HEK293T (cell line): ENCODE results near the gene EML4.
"Not testable (repeated sequence)": the region's sequence is repeated elsewhere in the genome, so short reads cannot be mapped to it uniquely, and the experiment has no call there.

Experiments
- CTCF ChIA-PET: fragments of 350-600 bp; formaldehyde crosslinking; extraction: SDS; loops from one replicate; lab custom pipeline; 2021; ENCODE audit warnings: antibody characterized with exemption, inconsistent platforms; lab: Yijun Ruan, JAX
- POLR2A ChIA-PET: fragments of 350-600 bp; formaldehyde crosslinking; extraction: SDS; loops from one replicate; lab custom pipeline; 2020; ENCODE audit warnings: antibody characterized with exemption, inconsistent platforms; lab: Yijun Ruan, JAX
- DNase-seq: peaks from one replicate; pipeline ENCODE4 v3.0.0; 2012; ENCODE audit warnings: mixed read lengths; ENCODE audit errors: extremely low spot score
- ARNT ChIP-seq: fragments of 450-650 bp; IDR thresholded peaks from 2 replicates; pipeline ENCODE4 v1.6.1; 2017; ENCODE audit warnings: mild to moderate bottlenecking
- BHLHE40 ChIP-seq: fragments of 450-650 bp; IDR thresholded peaks from 2 replicates; pipeline ENCODE4 v1.6.1; 2016; ENCODE audit warnings: mild to moderate bottlenecking, moderate library complexity, borderline replicate concordance
- CTBP1 ChIP-seq: fragments of 450-650 bp; IDR thresholded peaks from 2 replicates; pipeline ENCODE4 v1.6.1; 2016; ENCODE audit warnings: borderline replicate concordance
- ELF4 ChIP-seq: fragments of 450-650 bp; IDR thresholded peaks from 2 replicates; pipeline ENCODE4 v1.6.1; 2017; ENCODE audit warnings: antibody characterized with exemption
- FOXA1 ChIP-seq: fragments of 450-650 bp; IDR thresholded peaks from 2 replicates; pipeline ENCODE4 v1.6.1; 2016; ENCODE audit warnings: mild to moderate bottlenecking
- FOXK2 ChIP-seq: fragments of 450-650 bp; IDR thresholded peaks from 2 replicates; pipeline ENCODE4 v1.6.1; 2016; ENCODE audit warnings: mild to moderate bottlenecking
- FOXM1 ChIP-seq: fragments of 450-650 bp; IDR thresholded peaks from 2 replicates; pipeline ENCODE4 v1.6.1; 2017; ENCODE audit warnings: mild to moderate bottlenecking, borderline replicate concordance
- HDGF ChIP-seq: fragments of 450-650 bp; IDR thresholded peaks from 2 replicates; pipeline ENCODE4 v1.6.1; 2017; ENCODE audit warnings: antibody characterized with exemption, borderline replicate concordance
- L3MBTL2 ChIP-seq: fragments of 450-650 bp; conservative IDR thresholded peaks from 2 replicates; pipeline ENCODE4 v1.6.1; 2016; ENCODE audit warnings: mild to moderate bottlenecking
- LEF1 ChIP-seq: fragments of 450-650 bp; IDR thresholded peaks from 2 replicates; pipeline ENCODE4 v1.6.1; 2017; ENCODE audit warnings: mild to moderate bottlenecking, borderline replicate concordance
- NFRKB ChIP-seq: fragments of 450-650 bp; IDR thresholded peaks from 2 replicates; pipeline ENCODE4 v1.6.1; 2016; ENCODE audit warnings: mild to moderate bottlenecking, moderate library complexity
- PKNOX1 ChIP-seq: fragments of 450-650 bp; IDR thresholded peaks from 2 replicates; pipeline ENCODE4 v1.6.1; 2016
- SP1 ChIP-seq: fragments of 450-650 bp; IDR thresholded peaks from 2 replicates; pipeline ENCODE4 v1.6.1; 2017
- SUZ12 ChIP-seq: fragments of 450-650 bp; IDR thresholded peaks from 2 replicates; pipeline ENCODE4 v1.6.1; 2016; ENCODE audit warnings: mild to moderate bottlenecking
- TARDBP ChIP-seq: fragments of 450-650 bp; IDR thresholded peaks from 2 replicates; pipeline ENCODE4 v1.6.1; 2016
- ZNF384 ChIP-seq: fragments of 450-650 bp; IDR thresholded peaks from 2 replicates; pipeline ENCODE4 v1.6.1; 2016

Gene EML4

GRCh38 chr2:42169100-42169873 is at the start of gene EML4:
EML4 (plus strand) TSS chr2:42169353; CDS start chr2:42169612, 259 bp downstream.
- ChIA-PET CTCF (no interaction called here), POLR2A (interaction anchor here (0.7 to 1.2 kb wide), 3 partner anchors 27 to 78 kb away, joined by 3 to 9 read pairs (median 3); no protein-coding TSS in a partner anchor)
- peak; percentile 96 for DNase-seq
- TF ChIP-seq NFRKB (no peak), L3MBTL2 (peak; percentile 93), FOXM1 (no peak), LEF1 (no peak), CTBP1 (no peak), ELF4 (no peak), HDGF (no peak), ZNF384 (no peak), ARNT (no peak), BHLHE40 (no peak), SP1 (0 out of 2 replicates have a peak, but pooled peaks have one; percentile 31)

- no peak for DNase-seq
- ChIA-PET CTCF (no interaction called here), POLR2A (interaction anchor here (1.2 kb wide), 1 partner anchor 10 kb away, joined by 4 read pairs; no protein-coding TSS in a partner anchor)
- TF ChIP-seq CTBP1 (no peak), FOXA1 (no peak), ARNT (no peak), HDGF (no peak), BHLHE40 (no peak)
Observed at GRCh38 chr2:42123426-42123825, 45.7 kb upstream of the EML4 start.

- no peak for TF ChIP-seq L3MBTL2
- TF ChIP-seq FOXM1 = no peak
- no peak for TF ChIP-seq FOXA1
- no peak for TF ChIP-seq SP1
- no peak for TF ChIP-seq SUZ12
- TF ChIP-seq BHLHE40 = no peak
- no peak for TF ChIP-seq CTBP1
- no peak for TF ChIP-seq ARNT
- TF ChIP-seq ZNF384 = no peak
- no peak for TF ChIP-seq FOXK2
- TF ChIP-seq PKNOX1 = no peak
- no peak for TF ChIP-seq HDGF
- no peak for TF ChIP-seq ELF4
- no peak for TF ChIP-seq TARDBP
- TF ChIP-seq LEF1 = no peak
- TF ChIP-seq NFRKB = no peak
- ChIA-PET POLR2A (no interaction called here), CTCF (no interaction called here)
- DNase-seq = no peak
Observed at GRCh38 chr2:42124011-42124785, 45.0 kb upstream of the EML4 start.

GRCh38 chr2:42125841-42126594 is 43.1 kb upstream of the EML4 start:
- CTCF ChIA-PET = interaction anchor here (1.1 kb wide), 1 partner anchor 70 kb away, joined by 3 read pairs; no protein-coding TSS in a partner anchor
- POLR2A ChIA-PET = interaction anchor here (0.9 kb wide), 2 partner anchors 15 to 17 kb away, joined by 3 read pairs; no protein-coding TSS in a partner anchor
- TF ChIP-seq BHLHE40 (no peak), ELF4 (no peak), TARDBP (no peak), FOXM1 (no peak), ZNF384 (no peak), FOXK2 (no peak), SP1 (no peak), NFRKB (no peak)
- no peak for DNase-seq

GRCh38 chr2:42126873-42127272 is 42.3 kb upstream of the EML4 start:
- DNase-seq, POLR2A ChIA-PET, CTCF ChIA-PET: not testable (repeated sequence)

- ChIA-PET CTCF (no interaction called here), POLR2A (no interaction called here)
- DNase-seq = no peak
- no peak for TF ChIP-seq FOXM1
- TF ChIP-seq FOXK2 = no peak
- no peak for TF ChIP-seq L3MBTL2
Observed at GRCh38 chr2:42127425-42128424, 41.4 kb upstream of the EML4 start.
